NCI-H2107 treated with DMSO at 0.1 percent for 48 hours (cell line): ENCODE data around the gene CST8.

ENCODE experiments used
- DNase-seq: peaks from one replicate; lab custom pipeline; 2025; ENCODE audit not compliant: unreplicated experiment; lab: John Stamatoyannopoulos, UW

CST8 gene

GRCh38 chr20:23519556-23519955 is 28.6 kb downstream of the CST8 start:
- no peak for DNase-seq

- DNase-seq: no peak
These were observed 29.3 kb downstream of the CST8 start for GRCh38 chr20:23520185-23520584.

- no peak for DNase-seq
These were observed 33.2 kb downstream of the CST8 start for GRCh38 chr20:23524146-23524545.

- no peak for DNase-seq
These were observed 35.9 kb downstream of the CST8 start for GRCh38 chr20:23526850-23527249.

GRCh38 chr20:23528867-23529431 is 38.0 kb downstream of the CST8 start:
- DNase-seq: no peak

- DNase-seq: no peak
These were observed 40.1 kb downstream of the CST8 start for GRCh38 chr20:23530937-23531567.

- no peak for DNase-seq
These were observed 41.6 kb downstream of the CST8 start for GRCh38 chr20:23532533-23532932.

- DNase-seq: no peak
These were observed 42.2 kb downstream of the CST8 start for GRCh38 chr20:23533161-23533560.

- DNase-seq: no peak
These were observed 44.1 kb downstream of the CST8 start for GRCh38 chr20:23534801-23535593.

- DNase-seq: no peak
These were observed 45.5 kb downstream of the CST8 start for GRCh38 chr20:23536328-23536974.

- no peak for DNase-seq
These were observed 46.1 kb downstream of the CST8 start for GRCh38 chr20:23537030-23537429.

- DNase-seq: no peak
These were observed 49.7 kb downstream of the CST8 start for GRCh38 chr20:23540624-23541023.

- DNase-seq: no peak
These were observed 50.4 kb downstream of the CST8 start for GRCh38 chr20:23541330-23541729.

- no peak for DNase-seq
These were observed 50.9 kb downstream of the CST8 start for GRCh38 chr20:23541776-23542175.

- DNase-seq: no peak
These were observed 51.9 kb downstream of the CST8 start for GRCh38 chr20:23542801-23543200.

- DNase-seq: no peak
These were observed 53.2 kb downstream of the CST8 start for GRCh38 chr20:23544133-23544532.
